NT2/D1 (cell line): ENCODE measurements around the gene STX16.

Experiments used
- DNase-seq: peaks from one replicate; pipeline ENCODE4 v3.0.0-alpha.2; 2011; ENCODE audit warnings: low read depth, low spot score
- H3K27me3 ChIP-seq: 2 replicates; pipeline ENCODE4 v1.6.0; 2011; ENCODE audit warnings: mild to moderate bottlenecking; ENCODE audit not compliant: insufficient read length, insufficient read depth
- H3K36me3 ChIP-seq: 2 replicates; pipeline ENCODE4 v1.6.1; 2011; ENCODE audit warnings: mild to moderate bottlenecking, low read length, mixed read lengths; ENCODE audit not compliant: insufficient read depth, insufficient read length
- H3K4me1 ChIP-seq: 2 replicates; pipeline ENCODE4 v1.5.1; 2011; ENCODE audit not compliant: insufficient read depth, insufficient read length
- H3K4me3 ChIP-seq: 2 replicates; pipeline ENCODE4 v1.5.1; 2011; ENCODE audit warnings: low read depth; ENCODE audit not compliant: insufficient read length
- H3K9ac ChIP-seq: 2 replicates; pipeline ENCODE4 v1.6.0; 2011; ENCODE audit warnings: low read depth; ENCODE audit not compliant: insufficient read length
- H3K9me3 ChIP-seq: 2 replicates; pipeline ENCODE4 v1.5.1; 2011; ENCODE audit warnings: mild to moderate bottlenecking, low read length; ENCODE audit not compliant: insufficient read depth
- SUZ12 ChIP-seq: IDR thresholded peaks from 2 replicates; pipeline ENCODE4 v1.6.1; 2011; ENCODE audit not compliant: insufficient read length, insufficient read depth; ENCODE audit errors: extremely low read depth
- YY1 ChIP-seq: IDR thresholded peaks from 2 replicates; pipeline ENCODE4 v1.6.1; 2011; ENCODE audit not compliant: insufficient read length, insufficient read depth
- ZNF274 ChIP-seq: IDR thresholded peaks from 2 replicates; pipeline ENCODE4 v1.6.1; 2011; ENCODE audit warnings: mild to moderate bottlenecking, low read depth, low read length

STX16 gene

GRCh38 chr20:58716476-58717277 is 65.6 kb downstream of the STX16 start:
- no peak for DNase-seq
- Histone ChIP-seq H3K9ac (no peak overlapping the region), H3K27me3 (peaks cover under 1% of the 10 kb centered on the region), H3K9me3 (no peaks in the 10 kb centered on the region), H3K4me3 (no peak overlapping the region), H3K4me1 (no peaks in the 10 kb centered on the region), H3K36me3 (peaks cover 7% of the 10 kb centered on the region)
- TF ChIP-seq SUZ12 (no peak), YY1 (no peak), ZNF274 (no peak)

GRCh38 chr20:58717278-58718091 is 66.4 kb downstream of the STX16 start:
- H3K27me3 ChIP-seq, result peaks cover 2% of the 10 kb centered on the region
- H3K9ac ChIP-seq, result no peak overlapping the region
- no peaks in the 10 kb centered on the region for H3K4me1 ChIP-seq
- H3K9me3 ChIP-seq, result no peaks in the 10 kb centered on the region
- no peak for DNase-seq
- TF ChIP-seq YY1, result no peak
- no peak for TF ChIP-seq ZNF274
- TF ChIP-seq SUZ12, result no peak
- no peak overlapping the region for H3K4me3 ChIP-seq
- H3K36me3 ChIP-seq, result peaks cover 7% of the 10 kb centered on the region

- Histone ChIP-seq H3K27me3 (peaks cover 2% of the 10 kb centered on the region), H3K4me3 (no peak overlapping the region), H3K4me1 (no peaks in the 10 kb centered on the region), H3K36me3 (peaks cover 7% of the 10 kb centered on the region), H3K9ac (no peak overlapping the region), H3K9me3 (no peaks in the 10 kb centered on the region)
- no peak for DNase-seq
- TF ChIP-seq ZNF274, result no peak
- TF ChIP-seq YY1, result no peak
- TF ChIP-seq SUZ12, result no peak
Measured at GRCh38 chr20:58718121-58718563, 67.1 kb downstream of the STX16 start.

GRCh38 chr20:58718729-58719128 is 67.6 kb downstream of the STX16 start:
- no peaks in the 10 kb centered on the region for H3K9me3 ChIP-seq
- no peak overlapping the region for H3K4me3 ChIP-seq
- DNase-seq, result no peak
- no peak overlapping the region for H3K9ac ChIP-seq
- no peaks in the 10 kb centered on the region for H3K4me1 ChIP-seq
- peaks cover 2% of the 10 kb centered on the region for H3K27me3 ChIP-seq
- H3K36me3 ChIP-seq, result peaks cover 7% of the 10 kb centered on the region
- TF ChIP-seq SUZ12 (no peak), YY1 (no peak), ZNF274 (no peak)

- no peak for TF ChIP-seq ZNF274
- no peak for TF ChIP-seq SUZ12
- no peak for TF ChIP-seq YY1
- no peak for DNase-seq
- H3K27me3 ChIP-seq, result peaks cover 2% of the 10 kb centered on the region
- no peaks in the 10 kb centered on the region for H3K4me1 ChIP-seq
- H3K36me3 ChIP-seq, result peaks cover 3% of the 10 kb centered on the region
- H3K9me3 ChIP-seq, result no peaks in the 10 kb centered on the region
- H3K4me3 ChIP-seq, result no peak overlapping the region
- H3K9ac ChIP-seq, result no peak overlapping the region
Measured at GRCh38 chr20:58719258-58719657, 68.2 kb downstream of the STX16 start.

GRCh38 chr20:58719971-58720371 is 68.9 kb downstream of the STX16 start:
- Histone ChIP-seq H3K9ac (no peak overlapping the region), H3K4me3 (no peak overlapping the region), H3K36me3 (no peaks in the 10 kb centered on the region), H3K4me1 (no peaks in the 10 kb centered on the region), H3K27me3 (peaks cover 2% of the 10 kb centered on the region), H3K9me3 (no peaks in the 10 kb centered on the region)
- DNase-seq, result no peak
- TF ChIP-seq YY1 (no peak), ZNF274 (no peak), SUZ12 (no peak)

- TF ChIP-seq ZNF274 (no peak), YY1 (no peak), SUZ12 (no peak)
- no peaks in the 10 kb centered on the region for H3K36me3 ChIP-seq
- no peak for DNase-seq
- H3K9me3 ChIP-seq, result peaks cover 4% of the 10 kb centered on the region; the same call in 1 of the 2 replicates
- H3K4me1 ChIP-seq, result no peaks in the 10 kb centered on the region
- H3K9ac ChIP-seq, result no peak overlapping the region
- H3K27me3 ChIP-seq, result peaks cover 2% of the 10 kb centered on the region
- no peak overlapping the region for H3K4me3 ChIP-seq
Measured at GRCh38 chr20:58720890-58721289, 69.8 kb downstream of the STX16 start.
